Measurements from ENCODE around the gene MAGI3.
A peak's percentile ranks its signal among the peaks of the same experiment; 100 is the strongest.

The MAGI3 gene

GRCh38 chr1:113389953-113390834 lies at the start of gene MAGI3:
TSS of gene MAGI3 (plus strand) at chr1:113390515. CDS start at chr1:113391034, 519 bp downstream.
- peak; percentile 52 to 98 (median 94) for DNase-seq

- DNase-seq = no peak
Observed at GRCh38 chr1:113353580-113353979, 36.7 kb upstream of the MAGI3 start.

- DNase-seq = no peak
Observed at GRCh38 chr1:113363935-113364334, 26.4 kb upstream of the MAGI3 start.

- no peak for DNase-seq
Observed at GRCh38 chr1:113369040-113369439, 21.3 kb upstream of the MAGI3 start.

GRCh38 chr1:113369699-113370098 lies 20.6 kb upstream of the MAGI3 start:
- DNase-seq = no peak

GRCh38 chr1:113370868-113371267 lies 19.4 kb upstream of the MAGI3 start:
- no peak for DNase-seq

GRCh38 chr1:113372546-113372945 lies 17.8 kb upstream of the MAGI3 start:
- DNase-seq = no peak

GRCh38 chr1:113373644-113374043 lies 16.7 kb upstream of the MAGI3 start:
- DNase-seq = no peak

GRCh38 chr1:113375878-113376277 lies 14.4 kb upstream of the MAGI3 start:
- no peak for DNase-seq

GRCh38 chr1:113380075-113380474 lies 10.2 kb upstream of the MAGI3 start:
- DNase-seq = no peak

GRCh38 chr1:113388017-113388620 lies 2.2 kb upstream of the MAGI3 start:
- no peak for DNase-seq

GRCh38 chr1:113388621-113389358 lies 1.5 kb upstream of the MAGI3 start:
- no peak for DNase-seq

- DNase-seq = no peak
Observed at GRCh38 chr1:113389359-113389952, 859 bp upstream of the MAGI3 start.

- peak in 32 of 56 donors; percentile 5 to 48 (median 27) for DNase-seq
Observed at GRCh38 chr1:113390871-113391648, 745 bp downstream of the MAGI3 start.

- peak in 12 of 56 donors; percentile 2 to 35 (median 25) for DNase-seq
Observed at GRCh38 chr1:113391649-113392271, 1.4 kb downstream of the MAGI3 start.

- no peak for DNase-seq
Observed at GRCh38 chr1:113392541-113393128, 2.3 kb downstream of the MAGI3 start.

GRCh38 chr1:113394043-113394862 lies 3.9 kb downstream of the MAGI3 start:
- no peak for DNase-seq

- no peak for DNase-seq
Observed at GRCh38 chr1:113394863-113395259, 4.5 kb downstream of the MAGI3 start.

GRCh38 chr1:113396102-113396501 lies 5.8 kb downstream of the MAGI3 start:
- no peak for DNase-seq
